Pancreas (tissue), 10 donors: ENCODE measurements around the gene AGPAT1. TPM values are rescaled to one million over a fixed set of nuclear protein-coding genes. Genes with fewer than 3 reads are reported as not detected.

Experiments used
- ATAC-seq, 4 donors: fragments of 200-7000 bp; cut with Tn5 transposase; one replicate each; pipeline versions ENCODE4 v1.8.0 to v1.9.1; 2020; ENCODE audit warnings: mild to moderate bottlenecking in 4 of 4, moderate library complexity in 4 of 4
- DNase-seq, 6 donors: peaks; one replicate each; pipeline ENCODE4 v3.0.0-alpha.2; 2020
- FAIRE-seq: peaks from 2 replicates; lab custom pipeline; 2012; peaks lifted over from hg19 to GRCh38; lab: Jason Lieb, UNC
- H3K27ac ChIP-seq, 4 donors: fragments of 200-600 bp; sonication (generic); 1 replicate in 3 of 4; 2 replicates in 1 of 4; pipeline versions ENCODE4 v1.5.0 to v1.8.0; 2020
- H3K27me3 ChIP-seq, 4 donors: fragments of 200-600 bp; one replicate each; pipeline ENCODE4 v1.8.0; 2021
- H3K36me3 ChIP-seq, 3 donors: fragments of 200-600 bp; sonication (generic) in 1 of 3; one replicate each; pipeline versions ENCODE4 v1.5.0 to v1.8.0; 2020 to 2021
- H3K4me1 ChIP-seq, 3 donors: fragments of 200-600 bp; one replicate each; pipeline ENCODE4 v1.8.0; 2021
- H3K4me3 ChIP-seq, 4 donors: fragments of 200-600 bp; sonication (generic) in 2 of 4; one replicate each; pipeline versions ENCODE4 v1.5.0 to v1.8.0; 2020 to 2021
- H3K9me3 ChIP-seq, 4 donors: fragments of 200-600 bp; one replicate each; pipeline ENCODE4 v1.8.0; 2021
- WGBS, 2 donors: extraction: QIAGEN DNeasy Blood & Tissue Kit; methylation state at CpG; one replicate each; pipeline ENCODE4 v1.1.7; 2013; 5-methylcytosine and 5-hydroxymethylcytosine counted together
- intact Hi-C, 3 donors: fragments of 100-400 bp; cut with DNase I; formaldehyde crosslinking; loops; one replicate each; pipeline versions ENCODE4 v1.11.1 to v1.14.2; 2022
- polyA plus RNA-seq, 2 donors: library from polyadenylated mRNA; stranded (reverse); fragments of 200-250 nt; gene quantifications; one replicate each; pipeline ENCODE4 v1.2.3, GENCODE V29; 2013
- total RNA-seq, 6 donors: library from RNA; stranded (reverse); fragmentation: NEBNext Ultra II Directional in 4 of 6; extraction: Animal tissue kit (Norgen Biotek cat#: 25700) in 4 of 6; gene quantifications; one replicate each; pipeline versions ENCODE4 v1.2.1 to v1.2.4, GENCODE V29; 2021 to 2023
- TF ChIP-seq, protein P1 (sequence below), 4 donors: fragments of 200-600 bp; sonication (generic) in 3 of 4; IDR thresholded peaks; one replicate each; pipeline versions ENCODE4 v1.5.0 to v1.8.0; 2021; ENCODE audit warnings: antibody characterized with exemption in 4 of 4
- donor health status: healthy with polysubstance abuse.
- donor health status: DM: no; HTN: no; CAD: no; lungs with moderate emphysema.
- donor health status: DM: no; HTN: no; CAD: no.
- donor health status: control.
- donor health status: control.
- donor health status: Bipolar disorder and iron deficiency.
- donor health status: DM: yes; HTN: yes; CAD: no.
- donor health status: DM: no; HTN: no; CAD: no.
- donor health status: DM: no; HTN: no; CAD: no.
- donor health status: DM: yes; HTN: yes; CAD: no.

The AGPAT1 gene, protein sequence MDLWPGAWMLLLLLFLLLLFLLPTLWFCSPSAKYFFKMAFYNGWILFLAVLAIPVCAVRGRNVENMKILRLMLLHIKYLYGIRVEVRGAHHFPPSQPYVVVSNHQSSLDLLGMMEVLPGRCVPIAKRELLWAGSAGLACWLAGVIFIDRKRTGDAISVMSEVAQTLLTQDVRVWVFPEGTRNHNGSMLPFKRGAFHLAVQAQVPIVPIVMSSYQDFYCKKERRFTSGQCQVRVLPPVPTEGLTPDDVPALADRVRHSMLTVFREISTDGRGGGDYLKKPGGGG
- total RNA-seq (10 to 100 TPM; 10.1 to 28.1 (median 15.7) TPM), polyA plus RNA-seq (10 to 100 TPM; 19.6 to 24.5 TPM)

DNA sequence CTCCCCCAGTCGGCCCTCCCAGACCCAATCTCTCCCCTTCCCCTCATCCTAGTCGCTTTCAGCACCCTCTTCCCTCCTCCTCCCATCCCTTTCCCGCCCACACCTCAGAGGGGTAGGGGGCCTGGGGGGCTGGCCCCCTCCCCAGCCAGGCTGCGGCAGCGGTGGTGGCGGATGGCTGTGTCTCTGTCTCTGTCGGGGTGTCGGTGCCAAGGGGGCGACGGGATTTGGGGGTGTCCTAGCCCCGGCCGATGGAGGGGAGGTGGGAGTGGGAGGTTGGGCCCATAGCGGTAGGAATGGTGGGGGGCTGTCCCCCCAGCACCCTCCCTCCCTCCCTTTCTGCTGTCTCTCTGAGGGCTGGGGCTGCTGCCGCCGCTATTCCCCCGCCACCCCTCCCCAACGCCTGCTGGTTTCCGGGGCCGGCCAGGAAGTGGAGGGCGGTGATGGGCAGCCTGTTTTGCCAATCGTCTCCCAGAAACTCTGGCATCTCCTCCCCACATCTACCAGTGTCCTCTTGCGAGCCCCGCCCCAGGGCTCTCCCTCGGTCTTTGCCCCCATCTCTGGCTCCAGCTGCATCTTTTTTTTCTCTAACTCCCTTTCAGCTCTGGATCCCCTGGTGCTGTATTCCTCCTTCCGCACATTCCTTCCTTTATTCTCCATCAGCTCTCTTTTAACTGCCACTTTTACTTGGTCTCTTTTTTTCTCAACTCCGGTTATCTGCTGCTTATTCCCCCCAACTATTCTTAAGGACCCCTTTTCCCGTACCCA, at the start of gene AGPAT1:
TSS of gene AGPAT1 (minus strand) at position 374 of the 765 bp plus-strand sequence. CDS start 4,588 bp downstream, outside the sequence.
- FAIRE-seq (no peak), ATAC-seq (peak; percentile 59 to 80 (median 72)), DNase-seq (peak; percentile 93 to 98 (median 96))
- Histone ChIP-seq H3K4me1 (peaks cover 20 to 31% (median 24%) of the 10 kb centered on the region in 3 donors), H3K27me3 (no peaks in the 10 kb centered on the region), H3K36me3 (no peaks in the 10 kb centered on the region), H3K9me3 (no peaks in the 10 kb centered on the region), H3K4me3 (peak within 1 kb of the TSS; percentile 73 to 88 (median 77)), H3K27ac (peak within 1 kb of the TSS; percentile 86 to 96 (median 90))
- intact Hi-C loops, result no loop called here
- TF ChIP-seq, protein P1, sequence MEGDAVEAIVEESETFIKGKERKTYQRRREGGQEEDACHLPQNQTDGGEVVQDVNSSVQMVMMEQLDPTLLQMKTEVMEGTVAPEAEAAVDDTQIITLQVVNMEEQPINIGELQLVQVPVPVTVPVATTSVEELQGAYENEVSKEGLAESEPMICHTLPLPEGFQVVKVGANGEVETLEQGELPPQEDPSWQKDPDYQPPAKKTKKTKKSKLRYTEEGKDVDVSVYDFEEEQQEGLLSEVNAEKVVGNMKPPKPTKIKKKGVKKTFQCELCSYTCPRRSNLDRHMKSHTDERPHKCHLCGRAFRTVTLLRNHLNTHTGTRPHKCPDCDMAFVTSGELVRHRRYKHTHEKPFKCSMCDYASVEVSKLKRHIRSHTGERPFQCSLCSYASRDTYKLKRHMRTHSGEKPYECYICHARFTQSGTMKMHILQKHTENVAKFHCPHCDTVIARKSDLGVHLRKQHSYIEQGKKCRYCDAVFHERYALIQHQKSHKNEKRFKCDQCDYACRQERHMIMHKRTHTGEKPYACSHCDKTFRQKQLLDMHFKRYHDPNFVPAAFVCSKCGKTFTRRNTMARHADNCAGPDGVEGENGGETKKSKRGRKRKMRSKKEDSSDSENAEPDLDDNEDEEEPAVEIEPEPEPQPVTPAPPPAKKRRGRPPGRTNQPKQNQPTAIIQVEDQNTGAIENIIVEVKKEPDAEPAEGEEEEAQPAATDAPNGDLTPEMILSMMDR (IDR thresholded peaks at IDR 0.05), result no peak
- WGBS, 2 donors, result 0 to 1% methylated on average over 21 to 27 of the region's 27 CpGs

DNA sequence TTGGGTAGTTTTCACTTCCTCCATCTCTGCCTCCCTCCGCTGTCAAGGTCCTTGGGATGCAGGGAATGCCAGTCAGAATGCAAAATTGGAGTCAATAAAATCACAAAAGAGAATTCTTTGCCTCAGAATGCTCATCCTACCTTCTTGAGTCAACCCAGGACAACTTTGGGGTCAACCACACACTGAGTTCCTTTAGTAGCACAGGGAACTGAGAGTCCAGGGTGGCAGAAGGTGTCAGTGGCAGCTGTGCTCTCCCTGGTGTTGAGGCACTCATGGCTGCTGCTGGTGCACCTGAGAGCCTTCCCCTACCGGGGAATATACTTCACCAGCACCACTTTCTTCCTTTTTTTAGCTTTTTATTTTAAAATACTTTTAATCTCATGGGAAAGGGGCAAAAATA, 48.8 kb upstream of the AGPAT1 start:
- H3K27ac ChIP-seq, result no peak overlapping the region
- no peak for ATAC-seq
- 64 to 77% methylated on average over 2 of the region's 2 CpGs for WGBS, 2 donors
- H3K27me3 ChIP-seq, result no peaks in the 10 kb centered on the region
- H3K4me3 ChIP-seq, result no peak overlapping the region
- intact Hi-C loops, result no loop called here
- FAIRE-seq, result no peak
- no peak for DNase-seq
- H3K4me1 ChIP-seq, result no peaks in the 10 kb centered on the region
- TF ChIP-seq, protein P1 (IDR thresholded peaks at IDR 0.05), result no peak
- no peaks in the 10 kb centered on the region for H3K9me3 ChIP-seq
- H3K36me3 ChIP-seq, result no peaks in the 10 kb centered on the region

DNA sequence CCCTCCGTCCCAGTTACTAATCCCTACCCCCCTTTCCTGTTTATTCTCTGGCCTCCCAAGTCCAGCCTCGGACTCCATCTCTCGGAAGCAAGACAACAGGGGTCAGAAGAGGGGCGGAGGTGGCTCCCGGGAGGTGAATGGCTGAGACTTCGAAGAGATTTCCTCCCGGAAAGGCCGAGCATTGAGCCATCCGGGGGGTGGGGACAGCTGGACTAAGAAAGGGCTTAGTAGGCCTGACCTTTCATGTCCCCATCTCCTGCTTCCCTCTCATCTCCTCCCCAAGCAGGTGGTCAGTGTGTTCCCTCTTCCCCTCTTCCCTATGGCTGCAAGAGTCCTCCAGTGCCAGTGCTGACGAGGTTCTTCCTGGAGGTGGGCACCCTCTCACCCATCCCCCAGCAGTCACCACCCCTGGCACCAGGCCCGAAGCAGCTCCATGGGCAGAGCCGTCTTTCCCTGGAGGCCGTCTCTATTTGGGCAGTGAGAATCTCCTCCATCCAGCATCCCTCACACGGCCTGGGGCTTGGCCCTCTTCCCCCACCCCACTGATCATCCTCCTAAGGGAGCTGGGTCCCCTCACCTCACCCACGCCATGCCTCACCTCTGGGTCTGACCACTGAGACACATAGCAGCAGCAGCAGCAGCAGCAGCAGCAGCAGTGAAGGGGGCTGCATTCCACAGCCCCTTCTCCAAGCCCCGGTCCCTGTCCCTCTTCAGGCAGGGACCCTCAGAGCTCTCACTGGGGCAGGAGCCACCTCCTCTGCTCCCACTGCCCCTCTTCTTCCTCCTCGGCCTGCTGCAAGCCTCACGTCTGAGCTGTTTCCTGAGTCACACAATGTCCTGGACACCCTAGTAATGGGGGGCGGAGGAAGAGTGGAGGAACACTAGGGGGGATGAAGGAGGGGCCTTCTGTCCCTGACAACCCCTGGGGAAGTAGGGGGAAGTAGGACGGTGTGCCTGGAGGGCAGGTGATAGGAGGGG, 47.7 kb upstream of the AGPAT1 start, which contains the start of gene NOTCH4:
TSS of gene NOTCH4 (minus strand) at position 810 of the 978 bp plus-strand sequence. CDS start at position 671, 139 bp downstream.
- no peaks in the 10 kb centered on the region for H3K4me1 ChIP-seq
- FAIRE-seq, result no peak
- 41 to 54% methylated on average over 20 of the region's 20 CpGs for WGBS, 2 donors
- DNase-seq, result no peak
- TF ChIP-seq, protein P1 (IDR thresholded peaks at IDR 0.05), result no peak
- H3K9me3 ChIP-seq, result no peaks in the 10 kb centered on the region
- H3K4me3 ChIP-seq, result no peak within 1 kb of the TSS
- no peaks in the 10 kb centered on the region for H3K27me3 ChIP-seq
- H3K27ac ChIP-seq, result no peak within 1 kb of the TSS
- H3K36me3 ChIP-seq, result no peaks in the 10 kb centered on the region
- intact Hi-C loops, result no loop called here
- ATAC-seq, result no peak

DNA sequence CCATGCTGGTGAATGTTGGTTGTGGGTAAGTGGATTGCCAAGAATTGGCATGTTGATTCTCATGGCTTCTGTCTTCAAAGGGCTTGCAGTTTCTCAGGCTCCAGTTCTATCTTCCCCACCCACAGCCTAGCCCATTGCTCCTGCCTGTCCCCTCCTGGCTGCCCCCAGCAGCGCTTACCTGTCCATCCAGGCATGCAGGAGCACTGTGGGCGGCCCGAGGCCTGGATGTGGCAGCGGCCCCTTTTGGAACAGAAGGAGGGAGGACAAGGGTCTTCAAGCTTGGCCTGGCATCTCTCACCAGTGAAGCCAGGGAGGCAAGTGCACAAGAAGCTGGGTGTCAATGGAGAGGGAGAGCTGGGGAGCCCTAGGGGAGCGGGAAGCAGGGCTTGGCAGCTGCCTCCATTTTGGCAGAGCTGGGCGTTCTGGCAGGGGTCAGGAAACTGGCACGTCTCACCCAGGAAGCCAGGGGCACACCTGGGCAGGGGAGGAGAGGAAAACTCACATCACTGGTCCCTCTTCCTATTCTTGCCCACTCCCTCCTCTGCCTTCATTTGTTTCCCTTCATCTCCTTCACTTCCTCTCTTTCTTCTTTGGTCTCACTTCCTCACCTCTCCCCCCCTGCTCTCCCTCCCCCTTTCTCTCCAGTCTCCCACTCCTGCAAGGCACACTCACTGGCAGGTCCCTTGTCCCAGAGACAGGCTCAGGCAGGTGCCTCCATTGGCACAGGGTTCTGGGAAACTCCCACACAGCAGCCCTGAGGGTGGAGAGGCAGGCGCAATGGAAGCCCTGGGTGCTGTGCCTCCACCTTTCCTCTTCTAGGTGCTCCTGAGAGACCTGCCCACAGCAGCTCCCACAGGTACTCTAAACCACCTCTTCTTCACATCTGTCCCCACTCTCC, 46.7 kb upstream of the AGPAT1 start:
- peak in 1 of 6 donors; percentile 54 for DNase-seq
- ATAC-seq, result no peak
- TF ChIP-seq, protein P1 (IDR thresholded peaks at IDR 0.05), result no peak
- Histone ChIP-seq H3K36me3 (no peaks in the 10 kb centered on the region), H3K27ac (no peak overlapping the region), H3K9me3 (no peaks in the 10 kb centered on the region), H3K4me3 (no peak overlapping the region), H3K27me3 (no peaks in the 10 kb centered on the region), H3K4me1 (no peaks in the 10 kb centered on the region)
- no peak for FAIRE-seq
- intact Hi-C loops, result no loop called here
- 83 to 88% methylated on average over 7 to 8 of the region's 8 CpGs for WGBS, 2 donors
